ENCODE results near the gene EXOC3L4.
A peak's percentile ranks its signal among the peaks of the same experiment; 100 is the strongest.

Gene EXOC3L4

DNA sequence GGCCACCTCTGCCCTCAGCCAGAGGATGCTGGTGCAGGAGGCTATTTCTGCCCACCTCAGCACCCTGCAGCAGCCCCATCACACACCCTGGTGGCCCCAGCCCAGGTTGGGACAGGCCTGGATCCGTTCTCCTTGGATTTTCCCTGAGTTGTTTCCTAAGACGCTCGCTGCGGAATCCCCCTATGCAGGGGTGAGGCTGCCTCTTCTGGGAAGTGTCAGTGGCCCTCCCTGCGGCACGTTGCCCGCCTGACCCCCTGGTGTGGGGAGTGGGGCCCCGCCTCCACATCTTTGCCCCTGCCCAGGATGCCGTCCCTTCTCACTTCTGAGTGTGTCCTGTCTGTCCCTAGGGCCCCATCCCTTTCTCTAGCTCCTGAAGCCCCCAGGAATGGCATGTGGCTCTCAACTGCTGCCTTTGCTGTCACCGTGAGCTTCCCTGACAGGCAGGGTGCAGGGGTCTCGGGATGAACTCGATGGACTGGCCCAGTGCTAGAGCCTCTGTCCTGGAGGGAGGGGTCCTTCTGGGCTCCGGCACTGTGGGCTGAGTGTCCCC lies 594 bp upstream of the EXOC3L4 start:
- DNase-seq = no peak

GRCh38 chr14:103095210-103095778 lies 769 bp downstream of the EXOC3L4 start:
- DNase-seq = no peak

DNA sequence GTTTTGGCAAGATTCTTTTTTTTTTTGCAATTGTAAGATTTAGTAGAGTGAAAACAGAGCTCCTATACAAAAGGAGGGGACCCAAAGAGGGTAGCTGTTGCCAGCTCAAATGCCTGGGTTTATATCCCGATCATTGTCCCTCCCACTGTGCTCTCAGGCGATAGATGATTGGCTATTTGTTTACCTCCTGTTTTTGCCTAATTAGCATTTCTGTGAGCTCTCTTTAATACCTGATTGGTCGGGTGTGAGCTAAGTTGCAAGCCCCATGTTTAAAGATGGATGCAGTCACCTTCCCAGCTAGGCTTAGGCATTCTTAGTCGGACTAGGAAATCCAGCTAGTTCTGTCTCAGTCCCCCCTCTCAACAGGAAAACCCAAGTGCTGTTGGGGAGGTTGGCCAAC lies 1.9 kb downstream of the EXOC3L4 start:
- no peak for DNase-seq

DNA sequence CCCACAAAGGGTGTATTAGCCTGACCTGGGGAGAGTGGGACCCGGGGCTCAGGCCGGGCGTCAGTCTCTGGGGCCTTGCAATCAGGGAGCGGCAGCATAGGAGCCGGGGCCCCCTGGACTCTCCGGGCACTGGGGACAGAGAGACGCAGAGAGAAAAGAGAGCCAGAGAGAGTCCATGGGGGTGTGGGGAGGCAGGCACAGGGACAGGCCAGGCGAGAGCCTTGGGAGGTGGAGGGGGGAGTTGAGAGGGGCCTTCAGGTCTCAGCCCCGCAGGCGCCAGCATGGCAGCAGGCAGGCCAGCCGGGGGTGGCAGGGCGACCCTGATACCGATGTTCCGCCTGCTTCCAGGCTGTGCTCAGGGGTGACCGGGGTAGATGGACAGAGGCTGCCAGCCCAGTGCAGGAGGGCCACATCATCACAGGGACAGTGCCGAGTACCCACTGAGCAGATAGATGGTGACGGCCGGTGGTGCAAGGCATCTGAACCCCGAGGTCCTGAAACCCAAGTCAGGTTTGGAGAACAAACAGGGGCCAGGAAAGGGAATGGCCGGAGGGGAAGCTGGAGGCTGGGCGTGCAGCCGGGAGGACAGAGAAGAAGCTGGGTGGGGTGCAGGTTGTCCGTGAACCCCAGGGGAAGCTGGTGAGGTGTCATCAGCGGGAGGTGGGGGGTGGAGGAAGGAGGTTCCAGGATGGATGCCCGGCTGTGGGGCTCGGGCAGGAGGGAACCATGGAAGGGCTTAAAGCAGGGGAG lies 2.9 kb downstream of the EXOC3L4 start:
- DNase-seq = no peak

DNA sequence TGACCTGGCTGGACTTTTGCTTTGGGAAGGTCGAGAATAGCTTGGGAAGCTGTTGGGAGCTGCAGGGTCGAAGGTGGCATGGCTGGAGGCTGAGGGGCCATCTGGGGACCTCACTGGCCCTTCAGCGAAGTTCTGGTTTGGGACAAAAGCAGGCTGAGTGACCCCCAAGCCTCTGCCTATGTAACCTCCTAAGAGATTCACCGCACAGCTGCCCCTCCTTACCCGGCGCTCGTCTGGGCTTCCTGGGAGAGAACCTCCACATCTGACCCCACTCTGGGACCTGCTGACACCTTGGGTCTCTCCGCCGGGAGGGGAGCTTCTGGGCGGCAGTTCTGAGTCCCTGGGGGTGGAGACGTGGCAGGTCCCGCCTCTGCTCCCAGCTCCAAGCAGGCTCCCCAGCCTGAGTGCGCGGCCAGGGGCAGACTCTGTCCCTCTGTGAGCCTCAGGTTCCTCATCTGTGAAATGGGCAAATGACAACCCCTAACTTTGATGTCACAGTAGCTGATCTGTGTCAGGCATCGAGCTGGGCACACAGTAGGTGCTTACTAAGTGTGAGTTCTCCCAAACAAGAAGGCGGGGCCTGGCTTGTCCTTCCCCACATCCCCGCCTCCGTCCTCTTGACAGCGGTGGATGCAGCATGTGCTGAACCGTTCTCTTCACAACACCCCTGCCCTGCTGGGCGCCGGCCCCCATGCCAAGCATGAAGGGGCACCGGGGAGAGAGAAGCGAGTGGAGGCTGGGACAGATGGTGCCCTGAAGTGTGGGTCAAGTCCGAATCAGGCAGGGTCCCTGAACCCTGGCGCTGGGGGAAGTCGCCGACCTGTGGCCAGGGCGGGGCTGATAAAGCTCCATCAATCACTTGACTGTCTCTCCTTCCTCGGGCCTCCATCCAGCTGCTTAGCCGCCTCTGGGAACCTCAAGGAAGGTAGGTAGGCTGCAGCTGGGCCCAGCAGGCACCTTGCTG lies 3.8 kb downstream of the EXOC3L4 start:
- DNase-seq = no peak

- DNase-seq = no peak
Measured at GRCh38 chr14:103099081-103099732, 4.7 kb downstream of the EXOC3L4 start.

DNA sequence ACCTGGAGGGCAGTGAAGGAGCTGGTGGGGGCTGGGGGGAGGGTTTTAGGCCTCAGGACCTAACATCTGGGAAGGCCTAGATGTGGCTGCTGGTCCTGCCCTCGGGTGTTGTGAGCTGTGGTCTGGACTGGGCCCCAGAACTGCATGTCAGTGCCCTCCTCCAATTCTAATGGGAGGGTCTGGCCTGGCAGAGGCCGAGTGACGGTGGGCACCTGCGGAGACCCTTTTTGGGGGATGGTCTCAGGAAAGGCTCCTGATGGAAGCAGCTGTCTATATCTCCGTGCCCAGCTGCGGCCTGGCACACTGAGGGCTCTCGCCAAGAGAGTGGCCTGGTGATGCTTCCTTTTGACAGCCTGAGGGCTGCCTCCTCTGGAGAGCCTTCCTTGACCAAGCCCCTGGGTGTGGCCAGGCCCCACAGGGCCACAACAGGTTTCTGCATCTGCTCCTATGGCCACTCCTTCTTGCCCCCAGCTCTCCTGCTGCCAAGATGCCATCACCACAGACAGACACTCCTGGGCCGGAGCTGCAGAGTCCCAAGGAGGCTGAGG lies 5.3 kb downstream of the EXOC3L4 start:
- DNase-seq = no peak

- DNase-seq = no peak
Measured at GRCh38 chr14:103100281-103101121, 6.0 kb downstream of the EXOC3L4 start.

DNA sequence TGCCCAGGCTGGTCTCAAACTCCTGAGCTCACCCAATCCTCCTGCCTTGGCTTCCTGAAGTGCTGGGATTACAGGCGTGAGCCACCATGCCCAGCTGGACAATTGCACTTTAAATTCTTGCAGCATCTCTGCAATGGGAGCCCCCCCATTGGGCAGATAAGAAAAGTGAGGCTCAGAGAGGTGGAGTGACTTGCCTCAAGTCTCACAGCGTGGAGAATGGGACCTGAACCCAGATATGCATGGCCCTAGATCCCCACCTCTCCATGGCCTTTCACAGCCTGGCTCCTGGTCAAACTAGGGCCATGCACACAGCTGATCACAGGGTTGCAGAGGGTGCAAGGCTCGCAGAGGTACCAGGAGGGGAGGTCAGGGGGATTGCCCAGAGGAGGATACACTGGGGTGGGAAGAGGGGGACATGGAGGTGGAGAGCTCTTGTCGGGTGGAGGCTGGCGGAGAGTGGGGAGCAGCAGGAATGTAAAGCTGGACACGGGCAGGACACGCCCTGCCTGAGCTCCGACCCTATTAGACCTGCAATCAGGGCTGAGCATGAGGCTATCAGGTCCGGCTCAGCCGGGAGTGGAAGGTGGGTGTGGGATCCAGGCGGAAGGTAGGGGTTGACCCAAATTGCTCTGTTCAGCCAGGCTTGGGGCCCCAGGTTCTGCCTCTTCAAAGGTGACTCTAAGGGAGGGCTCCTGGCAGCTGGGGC lies 6.9 kb downstream of the EXOC3L4 start:
- no peak for DNase-seq

GRCh38 chr14:103101963-103102688 lies 7.6 kb downstream of the EXOC3L4 start:
- no peak for DNase-seq

DNA sequence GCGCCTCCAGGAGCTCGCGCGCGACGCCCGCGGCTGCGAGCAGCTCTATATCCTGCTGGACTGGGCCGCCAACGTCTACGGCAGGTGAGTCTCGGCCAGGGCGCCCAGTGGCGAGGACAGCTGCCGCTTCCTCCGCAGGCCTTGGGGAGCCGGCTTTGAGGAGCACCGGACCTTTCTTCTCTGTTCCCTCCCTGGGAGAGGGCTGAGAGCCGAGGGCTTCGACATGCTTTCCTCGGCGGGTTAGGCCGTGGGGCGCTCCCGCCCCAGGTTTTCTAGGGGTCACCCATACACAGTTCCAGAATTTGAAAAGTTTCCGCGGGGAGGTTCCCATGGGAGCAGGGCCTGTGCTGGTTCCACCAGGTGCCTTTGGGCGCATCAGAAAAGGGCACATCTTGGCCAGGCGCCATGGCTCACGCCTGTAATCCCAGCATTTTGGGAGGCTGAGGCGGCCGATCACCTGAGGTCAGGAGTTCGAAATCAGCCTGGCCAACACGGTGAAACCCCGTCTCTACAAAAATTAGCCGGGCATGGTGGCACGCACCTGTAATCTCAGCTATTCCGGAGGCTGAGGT lies 8.2 kb downstream of the EXOC3L4 start:
- no peak for DNase-seq

GRCh38 chr14:103103461-103104388 lies 9.2 kb downstream of the EXOC3L4 start:
- DNase-seq = peak; percentile 46 to 84

DNA sequence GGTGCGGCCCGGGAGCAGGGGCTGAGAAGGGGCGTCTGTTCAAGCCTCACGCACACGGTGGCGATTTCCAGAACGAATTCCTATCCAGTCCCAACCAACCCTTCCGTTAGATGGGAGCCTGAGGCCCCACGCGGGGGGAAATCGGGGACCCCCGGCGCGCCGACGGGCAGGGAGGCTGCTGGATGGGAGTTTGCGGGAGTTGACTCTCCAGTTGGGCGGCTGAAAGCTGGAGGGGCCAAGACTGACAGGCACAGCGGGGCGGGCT lies 9.8 kb downstream of the EXOC3L4 start:
- DNase-seq = no peak

GRCh38 chr14:103104654-103105452 lies 10.3 kb downstream of the EXOC3L4 start:
- peak in 1 of 2 experiments; percentile 40 for DNase-seq

DNA sequence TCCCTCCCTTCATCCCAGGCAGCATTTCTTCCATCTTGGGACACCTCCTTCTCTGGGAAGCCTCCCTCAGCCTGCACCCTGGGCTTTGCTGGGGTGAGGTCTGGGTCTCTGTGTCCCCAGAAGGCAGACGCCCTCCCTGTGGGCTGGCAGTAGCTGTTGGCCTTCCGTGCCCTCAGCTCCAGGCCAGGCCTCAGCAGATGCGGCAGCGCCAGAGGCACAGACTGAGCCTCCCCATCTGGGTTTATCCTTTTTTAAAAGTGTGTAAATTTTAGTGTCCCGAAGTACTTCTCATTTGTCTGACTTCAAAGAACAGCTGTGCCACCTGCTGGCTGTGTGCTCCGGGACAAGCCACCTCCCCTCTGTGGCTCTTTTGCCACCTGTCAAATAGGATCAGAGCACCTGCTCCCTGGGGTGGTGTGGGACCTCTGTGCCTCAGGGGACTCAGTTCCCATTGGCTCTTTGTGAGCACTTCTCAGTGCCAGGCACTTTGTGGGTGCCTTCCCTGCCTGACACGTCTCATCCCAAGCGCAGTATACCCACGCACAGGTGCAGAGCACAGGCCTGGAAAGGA lies 11.1 kb downstream of the EXOC3L4 start:
- peak in 1 of 2 experiments; percentile 18 for DNase-seq

- DNase-seq = no peak
Measured at GRCh38 chr14:103107455-103107854, 12.9 kb downstream of the EXOC3L4 start.

DNA sequence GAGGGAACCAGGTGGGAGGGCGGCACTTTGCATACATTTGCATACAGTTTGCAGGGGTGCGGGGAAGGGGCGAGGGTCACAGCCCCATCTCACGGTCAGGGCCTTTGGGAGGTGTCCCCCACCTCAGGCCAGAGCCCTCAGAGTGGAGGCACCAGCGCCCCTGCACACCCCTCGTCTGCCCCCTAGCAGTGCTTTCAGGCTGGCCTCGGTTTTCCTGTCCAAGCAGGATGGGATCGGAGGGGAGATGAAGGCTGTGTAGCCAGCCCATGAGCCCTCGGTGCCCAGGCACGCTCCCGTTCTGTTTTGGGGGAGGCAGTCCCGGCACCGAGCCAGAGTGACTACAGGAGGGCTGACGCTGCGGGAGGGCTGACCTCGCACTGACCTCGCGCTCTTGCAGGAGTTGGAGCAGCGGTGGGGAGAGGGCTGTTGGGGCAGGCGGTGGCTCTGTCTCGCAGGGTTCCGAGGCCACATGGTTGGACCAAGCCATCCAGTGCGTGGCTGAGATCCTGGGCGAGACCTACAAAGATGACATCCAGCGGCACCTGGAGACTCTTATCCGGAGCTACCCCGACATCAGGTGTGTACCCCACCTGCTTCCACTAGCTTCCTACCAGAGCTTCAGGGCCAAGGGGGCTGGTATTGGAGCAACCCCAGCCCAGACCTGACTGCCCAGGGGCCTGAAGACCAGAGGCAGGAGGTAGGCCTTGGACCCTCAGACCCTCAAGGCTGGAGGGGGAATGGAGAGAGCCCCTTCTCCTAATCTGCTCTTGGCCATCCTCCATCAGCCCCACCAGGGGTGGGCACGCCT lies 13.6 kb downstream of the EXOC3L4 start:
- no peak for DNase-seq

Data from SW 1271 (cell line).